NCI-H2196 (cell line): ENCODE results near the gene DYNC1LI2.
A peak's percentile ranks its signal among the peaks of the same experiment; 100 is the strongest.

Experiments used
- DNase-seq: peaks from one replicate; lab custom pipeline; 2025; ENCODE audit not compliant: unreplicated experiment; lab: John Stamatoyannopoulos, UW

Gene DYNC1LI2

GRCh38 chr16:66740533-66740932 lies 10.9 kb downstream of the DYNC1LI2 start:
- no peak for DNase-seq

GRCh38 chr16:66740010-66740409 lies 11.4 kb downstream of the DYNC1LI2 start:
- DNase-seq = peak; percentile 27

- no peak for DNase-seq
These were observed 15.5 kb downstream of the DYNC1LI2 start for GRCh38 chr16:66735891-66736290.

- DNase-seq = no peak
These were observed 20.3 kb downstream of the DYNC1LI2 start for GRCh38 chr16:66731101-66731500.

GRCh38 chr16:66728804-66729203 lies 22.6 kb downstream of the DYNC1LI2 start:
- DNase-seq = peak; percentile 43

- DNase-seq = peak; percentile 51
These were observed 23.2 kb downstream of the DYNC1LI2 start for GRCh38 chr16:66728117-66728787.

- no peak for DNase-seq
These were observed 30.6 kb downstream of the DYNC1LI2 start for GRCh38 chr16:66720766-66721165.

GRCh38 chr16:66719246-66719645 lies 32.2 kb downstream of the DYNC1LI2 start:
- no peak for DNase-seq

GRCh38 chr16:66717776-66718175 lies 33.6 kb downstream of the DYNC1LI2 start:
- DNase-seq = no peak

GRCh38 chr16:66717112-66717675 lies 34.2 kb downstream of the DYNC1LI2 start:
- DNase-seq = peak; percentile 1

GRCh38 chr16:66714654-66715307 lies 36.6 kb downstream of the DYNC1LI2 start:
- DNase-seq = no peak

- no peak for DNase-seq
These were observed 37.3 kb downstream of the DYNC1LI2 start for GRCh38 chr16:66714062-66714461.

GRCh38 chr16:66713076-66713475 lies 38.3 kb downstream of the DYNC1LI2 start:
- no peak for DNase-seq

GRCh38 chr16:66712512-66712911 lies 38.9 kb downstream of the DYNC1LI2 start:
- no peak for DNase-seq

GRCh38 chr16:66711581-66711980 lies 39.8 kb downstream of the DYNC1LI2 start:
- no peak for DNase-seq

GRCh38 chr16:66706506-66706880 lies 44.9 kb downstream of the DYNC1LI2 start:
- DNase-seq = no peak

GRCh38 chr16:66705790-66706505 lies 45.5 kb downstream of the DYNC1LI2 start:
- no peak for DNase-seq

GRCh38 chr16:66703406-66704215 lies 47.8 kb downstream of the DYNC1LI2 start:
- no peak for DNase-seq

- DNase-seq = no peak
These were observed 49.9 kb downstream of the DYNC1LI2 start for GRCh38 chr16:66701516-66701915.

GRCh38 chr16:66701026-66701425 lies 50.4 kb downstream of the DYNC1LI2 start:
- no peak for DNase-seq

- no peak for DNase-seq
These were observed 51.5 kb downstream of the DYNC1LI2 start for GRCh38 chr16:66699898-66700297.
